GM18520 (cell line): ENCODE results near the gene TRIM2.

Experiments used
- ATAC-seq: cut with Tn5 transposase; IDR thresholded peaks from one replicate; pipeline ENCODE4 v1.9.1; 2021; ENCODE audit not compliant: unreplicated experiment

TRIM2 gene

GRCh38 chr4:153324046-153324445 is 119.8 kb downstream of the TRIM2 start:
- ATAC-seq = no peak

- no peak for ATAC-seq
Observed at GRCh38 chr4:153325558-153325957, 121.3 kb downstream of the TRIM2 start.

GRCh38 chr4:153326513-153326912 is 122.3 kb downstream of the TRIM2 start:
- ATAC-seq = no peak

- no peak for ATAC-seq
Observed at GRCh38 chr4:153327247-153327646, 123.0 kb downstream of the TRIM2 start.

- ATAC-seq = no peak
Observed at GRCh38 chr4:153332936-153333335, 128.7 kb downstream of the TRIM2 start.

GRCh38 chr4:153333874-153334273 is 129.6 kb downstream of the TRIM2 start:
- ATAC-seq = no peak

- no peak for ATAC-seq
Observed at GRCh38 chr4:153335665-153336064, 131.4 kb downstream of the TRIM2 start.

GRCh38 chr4:153337686-153338085 is 133.4 kb downstream of the TRIM2 start:
- ATAC-seq = no peak

- no peak for ATAC-seq
Observed at GRCh38 chr4:153341575-153342090, 137.4 kb downstream of the TRIM2 start.

- ATAC-seq = no peak
Observed at GRCh38 chr4:153342751-153343552, 138.7 kb downstream of the TRIM2 start.

- peak; percentile 82 for ATAC-seq
Observed at GRCh38 chr4:153344131-153345011, 140.1 kb downstream of the TRIM2 start, which contains the start of gene MND1. Gene MND1 (plus strand): TSS chr4:153344688. CDS start chr4:153344738, 50 bp downstream.

GRCh38 chr4:153345012-153345981 is 141.1 kb downstream of the TRIM2 start:
- no peak for ATAC-seq

GRCh38 chr4:153346031-153346430 is 141.8 kb downstream of the TRIM2 start:
- ATAC-seq = no peak

GRCh38 chr4:153346563-153346962 is 142.3 kb downstream of the TRIM2 start:
- ATAC-seq = no peak

- ATAC-seq = no peak
Observed at GRCh38 chr4:153347117-153347516, 142.9 kb downstream of the TRIM2 start.

- ATAC-seq = no peak
Observed at GRCh38 chr4:153348006-153348405, 143.8 kb downstream of the TRIM2 start.

GRCh38 chr4:153349206-153349805 is 145.1 kb downstream of the TRIM2 start:
- no peak for ATAC-seq

GRCh38 chr4:153362184-153362583 is 157.9 kb downstream of the TRIM2 start:
- ATAC-seq = no peak

- ATAC-seq = no peak
Observed at GRCh38 chr4:153364061-153364460, 159.8 kb downstream of the TRIM2 start.

GRCh38 chr4:153365003-153365402 is 160.8 kb downstream of the TRIM2 start:
- peak; percentile 50 for ATAC-seq
